Calu3 (cell line): ENCODE measurements around the gene KIAA1614. TPM values are rescaled to one million over a fixed set of nuclear protein-coding genes. Genes with fewer than 3 reads are reported as not detected.

Source experiments
- BruUV-seq: library from RNA; stranded (reverse); fragments of 400-500 nt; replicated peaks from 2 replicates; lab custom pipeline; 2021; lab: Mats Ljungman, UMichigan
- CTCF ChIA-PET: fragments of 300-600 bp; sonication (Branson Sonifier 250); formaldehyde crosslinking; loops from one replicate; lab custom pipeline; 2022; ENCODE audit warnings: antibody characterized with exemption; lab: Charles Lee
- DNase-seq: peaks from one replicate; pipeline ENCODE4 v3.0.0; 2022
- H3K27ac Mint-ChIP-seq: one replicate; pipeline ENCODE4 v1.8.0; 2022; ENCODE audit warnings: mixed read lengths; ENCODE audit not compliant: unreplicated experiment
- H3K27me3 Mint-ChIP-seq: one replicate; pipeline ENCODE4 v1.8.0; 2022; ENCODE audit warnings: mixed read lengths; ENCODE audit not compliant: unreplicated experiment
- H3K36me3 Mint-ChIP-seq: one replicate; pipeline ENCODE4 v1.8.0; 2022; ENCODE audit warnings: mild to moderate bottlenecking, moderate library complexity, mixed read lengths; ENCODE audit not compliant: insufficient read depth, unreplicated experiment
- H3K4me1 Mint-ChIP-seq: one replicate; pipeline ENCODE4 v1.8.0; 2022; ENCODE audit warnings: mild to moderate bottlenecking, low read depth, mixed read lengths; ENCODE audit not compliant: unreplicated experiment
- H3K4me3 Mint-ChIP-seq: one replicate; pipeline ENCODE4 v1.8.0; 2022; ENCODE audit warnings: mild to moderate bottlenecking, low read depth, moderate library complexity, mixed read lengths; ENCODE audit not compliant: unreplicated experiment
- H3K9me3 Mint-ChIP-seq: one replicate; pipeline ENCODE4 v1.8.0; 2022; ENCODE audit warnings: low read depth, mixed read lengths; ENCODE audit not compliant: unreplicated experiment
- CTCF ChIP-seq: fragments of 200-600 bp; IDR thresholded peaks from one replicate; pipeline ENCODE4 v1.8.0; 2022; ENCODE audit warnings: antibody characterized with exemption; ENCODE audit not compliant: unreplicated experiment
- intact Hi-C: fragments of 100-400 bp; cut with micrococcal nuclease; formaldehyde crosslinking; loops from one replicate; pipeline ENCODE4 v1.10.0; 2022; ENCODE audit not compliant: unreplicated experiment
- total RNA-seq: library from RNA; stranded (reverse); gene quantifications from 2 replicates; pipeline ENCODE4 v1.2.3, GENCODE V29; 2022

The KIAA1614 gene
- total RNA-seq, 1 experiment from 2014 or later = 0.19 TPM

- no peaks in the 10 kb centered on the region for H3K27me3 Mint-ChIP-seq
- H3K27ac Mint-ChIP-seq = no peak overlapping the region
- H3K4me3 Mint-ChIP-seq = no peak overlapping the region
- H3K4me1 Mint-ChIP-seq = peaks cover 8% of the 10 kb centered on the region
- intact Hi-C loops = loop anchor here (5.0 kb wide), 1 partner anchor 216 kb away; no protein-coding TSS in a partner anchor
- CTCF ChIA-PET = interaction anchor here (0.7 kb wide), 2 partner anchors 237 to 543 kb away, joined by 3 to 7 read pairs; no protein-coding TSS in a partner anchor
- DNase-seq = no peak
- BruUV-seq = no TSS peak
- peaks cover 10% of the 10 kb centered on the region for H3K9me3 Mint-ChIP-seq
- H3K36me3 Mint-ChIP-seq = peaks cover 13% of the 10 kb centered on the region
- TF ChIP-seq CTCF = no peak
Measured at GRCh38 chr1:180951186-180951745, 38.6 kb downstream of the KIAA1614 start.

GRCh38 chr1:180951836-180952656 lies 39.3 kb downstream of the KIAA1614 start:
- peaks cover 5% of the 10 kb centered on the region for H3K9me3 Mint-ChIP-seq
- H3K4me3 Mint-ChIP-seq = no peak overlapping the region
- no peaks in the 10 kb centered on the region for H3K27me3 Mint-ChIP-seq
- H3K36me3 Mint-ChIP-seq = peaks cover 13% of the 10 kb centered on the region
- no peak overlapping the region for H3K27ac Mint-ChIP-seq
- BruUV-seq = no TSS peak
- CTCF ChIA-PET = interaction anchor here (0.6 to 0.7 kb wide), 5 partner anchors 70 to 542 kb away, joined by 3 to 7 read pairs (median 4); no protein-coding TSS in a partner anchor
- intact Hi-C loops = loop anchor here (5.0 kb wide), 1 partner anchor 215 kb away; no protein-coding TSS in a partner anchor
- TF ChIP-seq CTCF = no peak
- H3K4me1 Mint-ChIP-seq = peaks cover 8% of the 10 kb centered on the region
- DNase-seq = no peak

GRCh38 chr1:180952657-180953013 lies 39.9 kb downstream of the KIAA1614 start:
- Mint-ChIP-seq H3K36me3 (peaks cover 9% of the 10 kb centered on the region), H3K4me1 (peaks cover 8% of the 10 kb centered on the region), H3K4me3 (no peak overlapping the region), H3K27ac (no peak overlapping the region), H3K27me3 (no peaks in the 10 kb centered on the region), H3K9me3 (peaks cover 4% of the 10 kb centered on the region)
- CTCF ChIA-PET = interaction anchor here (0.6 to 0.7 kb wide), 3 partner anchors 71 to 274 kb away, joined by 4 to 9 read pairs (median 6); no protein-coding TSS in a partner anchor
- BruUV-seq = no TSS peak
- intact Hi-C loops = loop anchor here (5.0 kb wide), 1 partner anchor 215 kb away; no protein-coding TSS in a partner anchor
- TF ChIP-seq CTCF = no peak
- no peak for DNase-seq

- Mint-ChIP-seq H3K36me3 (peaks cover 9% of the 10 kb centered on the region), H3K27ac (no peak overlapping the region), H3K4me3 (peak overlapping the region; percentile 66), H3K9me3 (peaks cover 4% of the 10 kb centered on the region), H3K4me1 (peaks cover 8% of the 10 kb centered on the region), H3K27me3 (no peaks in the 10 kb centered on the region)
- BruUV-seq = no TSS peak
- intact Hi-C loops = loop anchor here (5.0 kb wide), 1 partner anchor 214 kb away; no protein-coding TSS in a partner anchor
- CTCF ChIA-PET = interaction anchor here (0.5 to 0.7 kb wide), 3 partner anchors 36 to 170 kb away, joined by 3 to 9 read pairs (median 5); no protein-coding TSS in a partner anchor
- peak; percentile 61 for DNase-seq
- TF ChIP-seq CTCF = no peak
Measured at GRCh38 chr1:180953291-180954004, 40.8 kb downstream of the KIAA1614 start.
